Esophagus squamous epithelium (tissue), 5 donors: ENCODE measurements around the gene KCNJ9. TPM values are rescaled to one million over a fixed set of nuclear protein-coding genes. Genes with fewer than 3 reads are reported as not detected.

Source experiments
- DNase-seq: peaks from one replicate; lab custom pipeline; 2025; lab: John Stamatoyannopoulos, UW
- H3K27ac ChIP-seq, 4 donors: fragments of 200-600 bp; sonication (generic); one replicate each; pipeline ENCODE4 v1.5.1; 2016 to 2019; ENCODE audit warnings: mild to moderate bottlenecking in 1 of 4
- H3K27me3 ChIP-seq, 4 donors: fragments of 200-600 bp; sonication (generic); 1 replicate in 3 of 4; 2 replicates in 1 of 4; pipeline versions ENCODE4 v1.5.1 to v1.6.0; 2017 to 2021; ENCODE audit warnings: antibody characterized with exemption in 1 of 4
- H3K36me3 ChIP-seq, 3 donors: fragments of 200-600 bp; sonication (generic); one replicate each; pipeline ENCODE4 v1.5.1; 2016 to 2019
- H3K4me1 ChIP-seq, 3 donors: fragments of 200-600 bp; sonication (generic); one replicate each; pipeline ENCODE4 v1.5.1; 2017 to 2019
- H3K4me3 ChIP-seq, 4 donors: fragments of 200-600 bp; sonication (generic); 1 replicate in 3 of 4; 2 replicates in 1 of 4; pipeline ENCODE4 v1.5.1; 2016 to 2019; ENCODE audit warnings: mild to moderate bottlenecking in 2 of 4, moderate library complexity in 1 of 4
- H3K9me3 ChIP-seq, 3 donors: fragments of 200-600 bp; sonication (generic); one replicate each; pipeline ENCODE4 v1.5.1; 2016 to 2019
- POLR2A ChIP-seq, 4 donors: fragments of 450-650 bp; IDR thresholded peaks; one replicate each; pipeline ENCODE4 v1.6.1; 2017; ENCODE audit warnings: antibody characterized with exemption in 4 of 4, mild to moderate bottlenecking in 4 of 4, moderate library complexity in 3 of 4
- WGBS, 2 donors: methylation state at CpG; one replicate each; pipeline ENCODE4 v1.1.5; 2018; 5-methylcytosine and 5-hydroxymethylcytosine counted together
- intact Hi-C: fragments of 100-400 bp; cut with DNase I; formaldehyde crosslinking; loops from one replicate; pipeline ENCODE4 v1.15.0; 2022
- total RNA-seq, 4 donors: library from RNA; depleted of rRNA; stranded (reverse); fragments of >200 nt; gene quantifications; one replicate each; pipeline ENCODE4 v1.1.0, GENCODE V29; 2016
- TF ChIP-seq, protein P1 (sequence below), 6 experiments: fragments of 450-650 bp in 4 of 6; fragments of 200-600 bp in 2 of 6; sonication (generic) in 2 of 6; IDR thresholded peaks; one replicate each; pipeline ENCODE4 v1.5.1; 2016 to 2019; ENCODE audit warnings: antibody characterized with exemption in 6 of 6, mild to moderate bottlenecking in 4 of 6, moderate library complexity in 4 of 6
- donor health status: DM: yes; HTN: yes; CAD: no.

Gene KCNJ9
- total RNA-seq, 4 donors from 2014 or later, result not detected

DNA sequence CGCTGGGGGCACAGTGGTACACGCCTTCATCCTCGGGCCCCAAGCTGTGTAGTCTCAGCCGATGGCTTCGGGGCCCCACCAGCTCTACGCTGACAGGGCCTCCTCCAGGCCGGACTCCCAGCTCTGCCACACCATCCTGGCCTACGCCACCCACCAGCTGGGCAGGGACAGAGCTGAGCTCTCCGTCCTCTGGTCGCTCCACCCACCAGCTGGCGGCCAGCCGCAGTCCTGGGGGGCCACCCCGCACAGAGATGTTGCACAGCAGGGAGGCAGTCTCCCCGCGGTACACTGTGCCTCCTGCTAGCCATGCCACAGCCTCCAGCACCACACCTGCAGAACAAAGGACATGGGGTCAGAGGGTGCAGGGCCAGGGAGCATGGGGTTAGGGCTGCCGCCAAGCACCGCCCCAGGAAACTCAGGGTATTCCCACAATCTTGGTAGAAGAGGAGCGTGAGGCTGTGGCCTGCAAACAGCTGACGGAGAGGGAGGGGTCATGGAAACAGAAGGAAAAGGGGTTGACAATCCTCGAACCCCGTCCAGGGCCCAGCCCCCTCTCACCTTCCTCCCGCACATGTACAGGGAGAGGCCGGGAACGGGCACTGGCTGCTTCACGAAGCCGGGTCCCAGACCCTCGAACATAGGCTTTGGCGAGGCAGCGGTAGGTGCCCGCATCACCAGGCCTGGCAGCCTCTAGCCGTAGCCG lies 11.2 kb downstream of the KCNJ9 start:
- H3K4me3 ChIP-seq, result no peak overlapping the region
- no peaks in the 10 kb centered on the region for H3K9me3 ChIP-seq
- intact Hi-C loops, result loop anchor here (10.0 kb wide), 1 partner anchor 162 kb away; no protein-coding TSS in a partner anchor
- no peak for DNase-seq
- no peaks in the 10 kb centered on the region for H3K27me3 ChIP-seq
- peaks cover 0 to 78% (median 5%) of the 10 kb centered on the region in 3 donors for H3K36me3 ChIP-seq
- no peak overlapping the region for H3K27ac ChIP-seq
- 84 to 90% methylated on average over 15 to 17 of the region's 32 CpGs for WGBS, 2 donors
- H3K4me1 ChIP-seq, result peaks cover 12 to 20% (median 16%) of the 10 kb centered on the region in 3 donors
- TF ChIP-seq, protein P1, sequence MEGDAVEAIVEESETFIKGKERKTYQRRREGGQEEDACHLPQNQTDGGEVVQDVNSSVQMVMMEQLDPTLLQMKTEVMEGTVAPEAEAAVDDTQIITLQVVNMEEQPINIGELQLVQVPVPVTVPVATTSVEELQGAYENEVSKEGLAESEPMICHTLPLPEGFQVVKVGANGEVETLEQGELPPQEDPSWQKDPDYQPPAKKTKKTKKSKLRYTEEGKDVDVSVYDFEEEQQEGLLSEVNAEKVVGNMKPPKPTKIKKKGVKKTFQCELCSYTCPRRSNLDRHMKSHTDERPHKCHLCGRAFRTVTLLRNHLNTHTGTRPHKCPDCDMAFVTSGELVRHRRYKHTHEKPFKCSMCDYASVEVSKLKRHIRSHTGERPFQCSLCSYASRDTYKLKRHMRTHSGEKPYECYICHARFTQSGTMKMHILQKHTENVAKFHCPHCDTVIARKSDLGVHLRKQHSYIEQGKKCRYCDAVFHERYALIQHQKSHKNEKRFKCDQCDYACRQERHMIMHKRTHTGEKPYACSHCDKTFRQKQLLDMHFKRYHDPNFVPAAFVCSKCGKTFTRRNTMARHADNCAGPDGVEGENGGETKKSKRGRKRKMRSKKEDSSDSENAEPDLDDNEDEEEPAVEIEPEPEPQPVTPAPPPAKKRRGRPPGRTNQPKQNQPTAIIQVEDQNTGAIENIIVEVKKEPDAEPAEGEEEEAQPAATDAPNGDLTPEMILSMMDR (IDR thresholded peaks at IDR 0.05), result no peak
- TF ChIP-seq POLR2A (IDR thresholded peaks at IDR 0.05), result no peak

DNA sequence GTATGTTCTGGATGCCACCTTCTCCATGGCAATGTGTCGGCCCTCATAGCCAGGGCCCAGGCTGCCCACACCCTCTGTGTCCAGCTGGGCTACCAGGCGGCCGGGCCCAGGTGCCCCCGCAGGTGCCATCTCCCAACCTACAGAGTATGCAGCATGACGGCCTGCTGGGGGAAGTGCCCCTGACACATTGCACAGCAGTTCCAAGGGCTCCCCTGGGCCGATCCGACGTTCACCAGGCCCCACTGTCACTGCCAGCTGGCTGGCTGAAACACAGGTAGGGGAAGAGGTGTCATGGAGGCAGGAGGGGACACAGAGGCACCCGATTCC lies 11.7 kb downstream of the KCNJ9 start:
- Histone ChIP-seq H3K4me3 (no peak overlapping the region), H3K27me3 (no peaks in the 10 kb centered on the region), H3K36me3 (peaks cover 0 to 73% (median 5%) of the 10 kb centered on the region in 3 donors), H3K27ac (no peak overlapping the region), H3K4me1 (peaks cover 17 to 26% (median 19%) of the 10 kb centered on the region in 3 donors), H3K9me3 (no peaks in the 10 kb centered on the region)
- 43 to 82% methylated on average over 2 to 7 of the region's 9 CpGs for WGBS, 2 donors
- TF ChIP-seq POLR2A (IDR thresholded peaks at IDR 0.05), result no peak
- TF ChIP-seq, protein P1 (IDR thresholded peaks at IDR 0.05), result no peak
- DNase-seq, result no peak
- intact Hi-C loops, result loop anchor here (10.0 kb wide), 1 partner anchor 162 kb away; no protein-coding TSS in a partner anchor

DNA sequence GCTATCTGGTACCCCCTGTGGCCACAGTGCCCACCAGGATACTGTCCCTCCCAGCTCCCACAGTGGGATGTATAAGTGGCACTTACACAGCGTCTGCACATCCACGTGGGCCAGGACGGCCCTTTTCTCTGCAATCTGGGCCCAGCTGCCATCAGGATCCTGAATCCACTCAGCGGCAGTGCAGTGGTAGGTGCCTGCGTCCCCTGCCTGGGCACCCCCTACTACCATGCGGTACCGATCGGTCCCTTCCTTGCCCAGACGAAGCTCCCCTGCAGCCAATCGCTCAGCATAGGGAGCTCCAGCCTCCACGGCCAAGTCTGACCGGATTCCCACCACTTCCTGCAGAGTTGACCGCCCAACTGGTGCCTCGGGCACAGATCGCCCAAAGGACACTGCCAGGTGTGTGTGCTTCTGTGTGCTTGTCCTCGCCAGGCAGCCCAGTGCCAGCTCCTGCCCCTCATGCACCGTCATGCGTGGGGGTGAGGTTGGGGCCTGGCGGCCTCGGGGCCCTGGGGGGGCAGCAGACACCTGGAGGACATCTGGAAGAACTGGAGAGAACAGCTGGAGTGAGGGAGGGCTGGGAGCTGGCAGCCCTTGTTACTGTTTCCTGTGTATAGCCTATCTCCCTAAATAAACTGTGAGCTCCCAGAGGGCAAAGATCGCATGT lies 12.4 kb downstream of the KCNJ9 start:
- H3K36me3 ChIP-seq, result peaks cover 0 to 66% (median 5%) of the 10 kb centered on the region in 3 donors
- DNase-seq, result no peak
- TF ChIP-seq, protein P1 (IDR thresholded peaks at IDR 0.05), result no peak
- TF ChIP-seq POLR2A (IDR thresholded peaks at IDR 0.05), result no peak
- intact Hi-C loops, result loop anchor here (10.0 kb wide), 1 partner anchor 161 kb away; no protein-coding TSS in a partner anchor
- no peak overlapping the region for H3K27ac ChIP-seq
- peaks cover 19 to 27% (median 19%) of the 10 kb centered on the region in 3 donors for H3K4me1 ChIP-seq
- no peak overlapping the region for H3K4me3 ChIP-seq
- no peaks in the 10 kb centered on the region for H3K9me3 ChIP-seq
- no peaks in the 10 kb centered on the region for H3K27me3 ChIP-seq
- WGBS, 2 donors, result 78 to 96% methylated on average over 3 to 8 of the region's 21 CpGs

DNA sequence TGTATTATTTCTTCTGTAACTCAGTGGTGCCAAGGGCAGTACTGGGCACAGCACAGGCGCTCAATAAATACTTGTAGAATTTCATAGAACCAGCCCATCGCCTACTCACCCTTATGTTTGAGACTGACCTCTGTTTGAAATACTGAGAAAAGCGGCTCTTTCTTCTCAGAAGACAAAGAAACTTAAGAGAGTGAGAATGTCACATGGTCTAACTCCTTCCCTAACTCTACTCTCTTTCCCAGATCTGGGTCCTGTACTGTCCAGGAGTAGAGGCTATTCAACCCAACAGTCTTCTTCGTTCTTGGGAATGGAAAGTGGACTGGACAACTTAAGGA lies 12.9 kb downstream of the KCNJ9 start:
- Histone ChIP-seq H3K27me3 (no peaks in the 10 kb centered on the region), H3K4me1 (peaks cover 19 to 31% (median 19%) of the 10 kb centered on the region in 3 donors), H3K9me3 (no peaks in the 10 kb centered on the region), H3K27ac (no peak overlapping the region), H3K36me3 (peaks cover 0 to 61% (median 5%) of the 10 kb centered on the region in 3 donors), H3K4me3 (no peak overlapping the region)
- 82 to 94% methylated on average over 4 of the region's 4 CpGs for WGBS, 2 donors
- TF ChIP-seq, protein P1 (IDR thresholded peaks at IDR 0.05), result no peak
- no peak for TF ChIP-seq POLR2A (IDR thresholded peaks at IDR 0.05)
- intact Hi-C loops, result loop anchor here (10.0 kb wide), 1 partner anchor 161 kb away; no protein-coding TSS in a partner anchor
- DNase-seq, result no peak

DNA sequence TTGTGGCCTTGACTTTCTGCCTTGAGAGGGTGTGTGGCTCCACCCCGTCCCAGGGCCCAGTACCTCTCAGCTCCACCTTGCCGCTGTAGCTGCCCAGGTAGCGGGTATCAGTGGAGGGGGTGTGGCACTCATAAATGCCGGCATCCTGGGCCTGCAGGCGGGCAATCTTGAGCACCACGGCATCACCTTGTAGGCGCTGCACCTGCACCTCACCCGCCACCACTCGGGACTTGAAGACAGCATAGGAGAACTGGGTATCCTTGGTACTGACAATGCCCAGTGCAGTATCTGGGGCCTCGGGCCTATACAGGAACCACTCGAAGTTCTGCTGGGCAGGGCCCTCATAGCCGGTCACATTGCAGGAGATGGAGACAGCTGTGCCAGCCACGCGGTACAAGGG lies 13.5 kb downstream of the KCNJ9 start:
- intact Hi-C loops, result loop anchor here (10.0 kb wide), 1 partner anchor 160 kb away; no protein-coding TSS in a partner anchor
- TF ChIP-seq, protein P1 (IDR thresholded peaks at IDR 0.05), result no peak
- TF ChIP-seq POLR2A (IDR thresholded peaks at IDR 0.05), result no peak
- H3K9me3 ChIP-seq, result no peaks in the 10 kb centered on the region
- no peak for DNase-seq
- no peak overlapping the region for H3K4me3 ChIP-seq
- no peaks in the 10 kb centered on the region for H3K27me3 ChIP-seq
- H3K36me3 ChIP-seq, result peaks cover 0 to 55% (median 5%) of the 10 kb centered on the region in 3 donors
- peaks cover 19 to 36% (median 19%) of the 10 kb centered on the region in 3 donors for H3K4me1 ChIP-seq
- 82 to 90% methylated on average over 2 to 7 of the region's 14 CpGs for WGBS, 2 donors
- H3K27ac ChIP-seq, result no peak overlapping the region
